Prostate gland (tissue), 2 donors: ENCODE measurements around the gene GLRA3.

ENCODE experiments used
- POLR2A ChIP-seq: fragments of 450-650 bp; IDR thresholded peaks from one replicate; pipeline ENCODE4 v1.6.1; 2016; ENCODE audit warnings: antibody characterized with exemption, mild to moderate bottlenecking
- POLR2AphosphoS5 ChIP-seq: sonication (generic); formaldehyde crosslinking; IDR thresholded peaks from one replicate; pipeline ENCODE4 v1.6.1; 2017; ENCODE audit warnings: antibody characterized with exemption
- TF ChIP-seq, protein P1 (sequence below), 4 experiments: fragments of 200-600 bp in 2 of 4; fragments of 450-650 bp in 2 of 4; sonication (generic) in 2 of 4; IDR thresholded peaks; 1 replicate in 3 of 4; 2 replicates in 1 of 4; pipeline ENCODE4 v1.5.1; 2016 to 2019; ENCODE audit warnings: antibody characterized with exemption in 4 of 4, mild to moderate bottlenecking in 2 of 4, moderate library complexity in 2 of 4

DNA sequence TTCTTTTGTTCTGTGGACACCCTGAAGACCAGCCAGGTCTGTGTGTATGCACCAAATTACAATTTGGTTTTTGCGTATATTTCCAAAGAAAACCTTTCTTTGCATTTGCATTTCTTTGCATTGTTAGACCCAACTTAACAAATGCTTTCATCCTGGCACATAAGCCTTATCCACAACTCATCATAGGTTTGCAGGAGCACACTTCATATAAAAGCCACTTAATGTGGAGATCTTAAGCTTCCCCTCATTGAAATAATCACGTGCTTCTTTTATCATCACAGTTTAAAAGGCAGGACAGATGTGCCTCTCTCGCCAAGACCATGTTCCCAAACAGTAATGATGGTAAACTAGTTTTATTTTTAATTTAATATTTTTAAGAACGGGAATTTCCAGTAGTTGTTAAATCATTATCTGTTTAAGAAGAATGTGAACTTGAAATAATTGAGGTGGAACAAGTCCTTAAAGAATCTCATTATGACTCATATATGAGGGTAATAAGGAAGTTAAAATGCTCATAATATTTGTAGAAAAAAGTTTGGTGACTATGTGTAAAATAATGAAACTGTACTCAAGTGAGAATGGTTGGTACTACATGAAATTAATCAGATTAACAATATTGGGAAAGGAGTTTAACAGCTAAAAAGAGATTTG lies 65.5 kb downstream of the GLRA3 start:
- TF ChIP-seq POLR2A (no peak), POLR2AphosphoS5 (no peak)
- TF ChIP-seq, protein P1, sequence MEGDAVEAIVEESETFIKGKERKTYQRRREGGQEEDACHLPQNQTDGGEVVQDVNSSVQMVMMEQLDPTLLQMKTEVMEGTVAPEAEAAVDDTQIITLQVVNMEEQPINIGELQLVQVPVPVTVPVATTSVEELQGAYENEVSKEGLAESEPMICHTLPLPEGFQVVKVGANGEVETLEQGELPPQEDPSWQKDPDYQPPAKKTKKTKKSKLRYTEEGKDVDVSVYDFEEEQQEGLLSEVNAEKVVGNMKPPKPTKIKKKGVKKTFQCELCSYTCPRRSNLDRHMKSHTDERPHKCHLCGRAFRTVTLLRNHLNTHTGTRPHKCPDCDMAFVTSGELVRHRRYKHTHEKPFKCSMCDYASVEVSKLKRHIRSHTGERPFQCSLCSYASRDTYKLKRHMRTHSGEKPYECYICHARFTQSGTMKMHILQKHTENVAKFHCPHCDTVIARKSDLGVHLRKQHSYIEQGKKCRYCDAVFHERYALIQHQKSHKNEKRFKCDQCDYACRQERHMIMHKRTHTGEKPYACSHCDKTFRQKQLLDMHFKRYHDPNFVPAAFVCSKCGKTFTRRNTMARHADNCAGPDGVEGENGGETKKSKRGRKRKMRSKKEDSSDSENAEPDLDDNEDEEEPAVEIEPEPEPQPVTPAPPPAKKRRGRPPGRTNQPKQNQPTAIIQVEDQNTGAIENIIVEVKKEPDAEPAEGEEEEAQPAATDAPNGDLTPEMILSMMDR (IDR thresholded peaks at IDR 0.05): no peak
